Activated CD4-positive, alpha-beta T cell treated with anti-CD3 and anti-CD28 coated beads, Interleukin-2, amount 10 ng/mL, durations not matched to agents 7 days and 5 days (primary cell): ENCODE results near the gene CLNK. TPM values are rescaled to one million over a fixed set of nuclear protein-coding genes. Genes with fewer than 3 reads are reported as not detected.

Experiments used
- CTCF ChIA-PET: fragments of 350-600 bp; sonication (Branson Sonifier 250); formaldehyde crosslinking; loops from one replicate; lab custom pipeline; 2021; ENCODE audit warnings: antibody characterized with exemption; lab: Charles Lee
- POLR2A ChIA-PET: fragments of 350-600 bp; sonication (Branson Sonifier 250); formaldehyde crosslinking; loops from one replicate; lab custom pipeline; 2021; ENCODE audit warnings: antibody characterized with exemption; lab: Charles Lee
- DNase-seq: peaks from one replicate; pipeline ENCODE4 v3.0.0-alpha.2; 2020
- H3K27ac Mint-ChIP-seq: one replicate; pipeline ENCODE4 v1.8.0; 2021; ENCODE audit warnings: mild to moderate bottlenecking, moderate library complexity, mixed read lengths
- H3K27me3 Mint-ChIP-seq: one replicate; pipeline ENCODE4 v1.8.0; 2021; ENCODE audit warnings: mixed read lengths
- H3K36me3 Mint-ChIP-seq: one replicate; pipeline ENCODE4 v1.8.0; 2021; ENCODE audit warnings: low read depth, mixed read lengths
- H3K4me1 Mint-ChIP-seq: one replicate; pipeline ENCODE4 v1.8.0; 2021; ENCODE audit warnings: mixed read lengths
- H3K4me3 Mint-ChIP-seq: one replicate; pipeline ENCODE4 v1.8.0; 2021; ENCODE audit warnings: mild to moderate bottlenecking, moderate library complexity, mixed read lengths
- H3K9me3 Mint-ChIP-seq: one replicate; pipeline ENCODE4 v1.8.0; 2021; ENCODE audit warnings: mixed read lengths
- total RNA-seq, 2 experiments: library from RNA; stranded (reverse); gene quantifications; one replicate each; pipeline ENCODE4 v1.2.3, GENCODE V29; 2021

CLNK gene
- total RNA-seq, 2 experiments from 2014 or later, result not detected

DNA sequence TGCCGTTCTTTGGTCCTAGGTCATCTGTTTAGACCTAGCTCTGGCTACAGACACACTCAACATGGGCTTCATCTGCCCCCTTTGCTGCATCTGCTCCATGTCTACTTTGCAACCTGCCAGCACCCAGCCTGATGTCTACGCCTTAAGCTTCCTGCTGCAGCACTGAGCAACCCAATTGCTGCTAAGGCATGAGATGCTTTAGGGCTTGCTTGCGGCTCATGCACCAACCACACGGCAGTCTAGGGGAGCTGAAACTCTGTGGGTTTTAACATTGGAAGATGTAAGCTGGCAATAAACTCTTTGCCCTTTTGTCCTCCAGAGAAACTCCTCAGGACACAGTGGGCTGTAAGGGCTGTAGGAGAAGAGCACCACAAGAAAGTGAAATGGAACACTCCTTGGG, 11.7 kb upstream of the CLNK start:
- no peaks in the 10 kb centered on the region for H3K27me3 Mint-ChIP-seq
- DNase-seq, result no peak
- no peak overlapping the region for H3K27ac Mint-ChIP-seq
- no peaks in the 10 kb centered on the region for H3K36me3 Mint-ChIP-seq
- CTCF ChIA-PET, result interaction anchor here (0.8 kb wide), 2 partner anchors 97 to 219 kb away, joined by 3 read pairs; no protein-coding TSS in a partner anchor
- peaks cover 2% of the 10 kb centered on the region for H3K9me3 Mint-ChIP-seq
- H3K4me3 Mint-ChIP-seq, result no peak overlapping the region
- POLR2A ChIA-PET, result no interaction called here
- H3K4me1 Mint-ChIP-seq, result peaks cover 2% of the 10 kb centered on the region

DNA sequence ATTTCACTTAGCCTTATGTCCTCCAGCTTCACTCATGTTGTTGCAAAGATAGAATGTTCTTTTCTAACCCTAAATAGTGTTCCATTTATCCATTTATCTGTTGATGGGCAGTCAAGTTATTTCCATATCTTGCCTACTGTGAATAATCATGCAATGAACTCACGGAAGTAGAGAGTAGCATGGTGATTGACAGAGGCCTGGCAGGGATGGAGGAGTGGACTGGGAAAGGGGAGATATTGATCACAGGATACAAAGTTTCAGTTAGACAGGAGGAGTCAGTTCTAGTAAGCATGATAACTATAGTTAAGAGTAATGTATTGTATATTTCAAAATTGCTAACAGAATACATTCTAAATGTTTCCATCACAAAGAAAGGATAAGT, 10.3 kb upstream of the CLNK start:
- CTCF ChIA-PET, result no interaction called here
- DNase-seq, result no peak
- H3K27me3 Mint-ChIP-seq, result no peaks in the 10 kb centered on the region
- peaks cover 2% of the 10 kb centered on the region for H3K4me1 Mint-ChIP-seq
- no peaks in the 10 kb centered on the region for H3K36me3 Mint-ChIP-seq
- no peak overlapping the region for H3K27ac Mint-ChIP-seq
- H3K4me3 Mint-ChIP-seq, result no peak overlapping the region
- H3K9me3 Mint-ChIP-seq, result peaks cover 2% of the 10 kb centered on the region
- POLR2A ChIA-PET, result no interaction called here

DNA sequence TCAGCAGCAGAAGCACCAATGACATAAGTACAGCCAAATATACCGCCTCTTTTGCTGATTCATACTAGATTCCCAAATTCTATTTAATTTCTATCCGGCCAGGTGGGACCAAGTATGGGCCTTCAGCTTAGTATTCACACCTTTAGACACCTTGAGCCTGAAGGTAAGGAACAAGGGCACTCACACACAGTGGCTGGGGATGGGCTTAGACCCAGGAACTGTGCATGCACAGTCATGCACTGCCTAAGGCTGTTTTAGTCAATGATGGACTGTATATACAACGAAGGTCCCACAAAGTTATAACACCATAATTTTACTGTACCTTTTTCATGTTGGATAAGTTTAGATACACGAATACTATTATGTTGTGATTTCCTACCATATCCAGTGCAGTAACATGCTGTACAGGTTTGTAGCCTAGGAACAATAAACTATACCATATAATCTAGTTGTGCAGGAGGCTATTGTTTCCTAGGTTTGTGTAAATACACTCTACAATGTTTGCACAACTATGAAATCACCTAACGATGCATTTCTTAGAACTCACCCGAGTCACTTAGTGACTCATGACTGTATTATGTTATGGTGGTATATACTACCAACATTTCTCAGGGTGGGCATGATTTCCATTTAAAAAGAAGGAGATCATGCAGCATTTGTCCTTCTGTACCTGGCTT, 9.7 kb upstream of the CLNK start:
- Mint-ChIP-seq H3K4me3 (no peak overlapping the region), H3K9me3 (peaks cover 2% of the 10 kb centered on the region), H3K4me1 (peaks cover 2% of the 10 kb centered on the region), H3K27ac (no peak overlapping the region), H3K27me3 (no peaks in the 10 kb centered on the region), H3K36me3 (no peaks in the 10 kb centered on the region)
- DNase-seq, result no peak
- ChIA-PET POLR2A (no interaction called here), CTCF (no interaction called here)

DNA sequence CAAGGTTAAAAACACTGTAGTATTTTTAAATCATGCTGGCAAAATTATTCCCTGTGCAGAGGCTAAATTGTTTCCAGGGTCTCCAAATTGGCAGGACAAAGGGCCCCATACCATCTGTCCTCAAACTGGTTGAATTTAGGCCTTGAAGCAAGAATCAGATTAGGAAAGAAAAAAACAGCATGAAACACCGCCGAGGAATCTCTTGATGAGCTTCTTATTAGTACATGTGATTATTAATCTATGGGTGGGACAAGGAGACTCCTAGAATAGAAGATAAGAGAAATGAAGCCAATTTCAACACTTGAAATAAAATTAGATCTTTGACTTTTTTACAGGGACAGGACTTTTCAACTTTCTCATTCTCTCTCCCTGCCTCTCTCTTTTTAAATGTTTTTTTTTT, 7.1 kb upstream of the CLNK start:
- no peak overlapping the region for H3K27ac Mint-ChIP-seq

DNA sequence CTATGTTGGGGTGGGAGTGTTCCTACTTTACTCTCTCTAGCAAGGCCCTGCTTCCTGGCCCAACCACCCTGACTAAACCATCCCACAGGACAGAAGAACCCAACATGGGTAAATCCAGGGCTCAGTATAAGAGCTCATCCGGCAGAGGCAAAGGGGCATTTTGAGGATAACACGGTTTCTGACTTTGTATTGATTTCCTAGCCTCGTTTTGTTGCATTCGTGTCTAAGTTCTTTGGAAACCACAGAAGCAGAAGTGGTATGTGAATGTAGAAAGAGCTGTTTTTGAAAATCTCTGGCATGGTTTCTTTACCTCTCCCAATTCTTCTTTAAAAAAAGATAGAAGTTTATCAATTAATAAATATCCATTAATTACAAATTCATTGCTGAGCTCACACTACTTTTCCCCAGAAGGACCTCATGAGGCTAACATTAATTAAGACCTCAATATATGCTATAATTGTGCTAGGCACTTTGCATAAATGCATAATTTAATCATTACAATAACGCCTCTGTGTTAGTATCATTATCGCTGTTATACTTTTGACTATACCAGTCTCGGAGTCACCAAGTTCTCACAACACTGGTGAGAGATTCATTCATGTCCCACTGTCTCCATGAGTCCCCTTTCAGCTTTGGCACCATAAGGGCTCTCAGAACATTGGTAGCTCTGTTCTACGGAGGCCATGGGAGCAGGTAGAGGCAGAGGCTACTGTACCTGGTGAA, 5.8 kb upstream of the CLNK start:
- ChIA-PET POLR2A (no interaction called here), CTCF (interaction anchor here (0.6 kb wide), 1 partner anchor 80 kb away, joined by 3 read pairs; no protein-coding TSS in a partner anchor)
- no peaks in the 10 kb centered on the region for H3K9me3 Mint-ChIP-seq
- H3K36me3 Mint-ChIP-seq, result no peaks in the 10 kb centered on the region
- no peak overlapping the region for H3K27ac Mint-ChIP-seq
- DNase-seq, result no peak
- no peaks in the 10 kb centered on the region for H3K27me3 Mint-ChIP-seq
- H3K4me3 Mint-ChIP-seq, result no peak overlapping the region
- no peaks in the 10 kb centered on the region for H3K4me1 Mint-ChIP-seq

More for the DNA sequence above, 7.1 kb upstream of the CLNK start:
- no peaks in the 10 kb centered on the region for H3K27me3 Mint-ChIP-seq
- H3K4me3 Mint-ChIP-seq, result no peak overlapping the region
- peaks cover 2% of the 10 kb centered on the region for H3K4me1 Mint-ChIP-seq
- DNase-seq, result no peak
- no peaks in the 10 kb centered on the region for H3K36me3 Mint-ChIP-seq
- no peaks in the 10 kb centered on the region for H3K9me3 Mint-ChIP-seq
- POLR2A ChIA-PET, result no interaction called here
- CTCF ChIA-PET, result no interaction called here

DNA sequence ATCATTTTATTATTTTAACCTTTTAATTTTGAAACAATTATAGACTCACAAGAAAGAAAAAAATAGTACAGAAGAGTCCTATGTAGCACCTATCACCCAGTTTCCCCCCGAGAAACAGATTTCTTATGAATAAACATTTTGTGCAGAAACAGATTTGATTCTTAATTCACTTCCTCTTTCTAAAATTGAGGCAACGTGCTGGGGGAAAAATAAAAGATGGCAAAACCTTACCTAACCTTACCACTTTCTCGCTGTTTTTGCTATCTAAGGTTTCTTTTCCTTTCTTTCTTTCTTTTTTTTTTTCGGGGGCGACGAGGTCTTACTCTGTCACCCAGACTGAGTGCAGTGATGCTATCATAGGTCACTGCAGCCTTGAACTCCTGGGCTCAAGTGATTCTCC, 4.3 kb upstream of the CLNK start:
- H3K36me3 Mint-ChIP-seq, result no peaks in the 10 kb centered on the region
- H3K4me3 Mint-ChIP-seq, result no peak overlapping the region
- CTCF ChIA-PET, result no interaction called here
- no peaks in the 10 kb centered on the region for H3K27me3 Mint-ChIP-seq
- peaks cover 3% of the 10 kb centered on the region for H3K4me1 Mint-ChIP-seq
- H3K27ac Mint-ChIP-seq, result no peak overlapping the region
- POLR2A ChIA-PET, result no interaction called here
- no peaks in the 10 kb centered on the region for H3K9me3 Mint-ChIP-seq
- DNase-seq, result no peak

DNA sequence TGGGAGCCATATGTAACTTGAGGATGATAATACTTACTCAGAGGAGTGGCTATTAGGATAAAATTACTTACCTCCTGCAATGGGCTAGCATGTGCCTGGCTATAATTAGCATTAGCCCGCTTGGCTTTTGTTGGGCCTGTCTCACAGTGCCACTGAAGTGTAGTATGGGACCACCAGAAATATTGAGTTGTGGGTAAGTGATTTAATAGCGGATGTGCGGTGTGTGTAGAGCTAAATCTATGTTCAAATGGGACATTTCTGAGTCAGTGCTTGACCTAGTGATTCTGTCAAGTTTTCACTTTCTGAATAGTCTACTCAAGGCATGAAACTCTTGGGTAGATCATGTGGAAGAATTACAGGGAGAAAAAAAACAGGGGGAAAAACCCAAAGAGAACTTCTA, 3.5 kb upstream of the CLNK start:
- Mint-ChIP-seq H3K4me1 (peaks cover 3% of the 10 kb centered on the region), H3K9me3 (no peaks in the 10 kb centered on the region), H3K4me3 (no peak overlapping the region), H3K36me3 (no peaks in the 10 kb centered on the region), H3K27ac (no peak overlapping the region), H3K27me3 (no peaks in the 10 kb centered on the region)
- no peak for DNase-seq
- CTCF ChIA-PET, result no interaction called here
- POLR2A ChIA-PET, result no interaction called here

DNA sequence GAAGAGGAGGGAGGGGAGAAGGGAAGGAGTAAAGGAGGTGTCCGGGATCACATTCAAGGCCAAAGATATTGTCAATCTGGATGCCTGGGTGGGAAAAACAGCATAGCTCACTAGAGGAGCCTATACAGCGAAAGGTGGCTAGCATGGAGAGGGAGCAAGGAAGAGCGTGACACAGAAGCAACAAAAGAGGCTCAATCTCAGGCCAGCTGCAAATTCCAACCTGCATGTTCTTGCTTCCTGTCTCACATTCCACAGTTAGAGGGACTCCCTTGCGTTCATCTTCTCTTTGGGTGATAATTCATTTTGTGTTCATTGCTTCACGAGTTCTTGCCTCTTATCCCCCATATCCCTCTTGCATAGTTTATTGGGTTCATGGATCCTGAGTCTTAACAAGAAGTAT, 3.0 kb upstream of the CLNK start:
- Mint-ChIP-seq H3K4me3 (no peak overlapping the region), H3K27ac (no peak overlapping the region), H3K4me1 (peaks cover 3% of the 10 kb centered on the region), H3K27me3 (no peaks in the 10 kb centered on the region), H3K9me3 (no peaks in the 10 kb centered on the region), H3K36me3 (no peaks in the 10 kb centered on the region)
- DNase-seq, result no peak
- ChIA-PET POLR2A (no interaction called here), CTCF (no interaction called here)

DNA sequence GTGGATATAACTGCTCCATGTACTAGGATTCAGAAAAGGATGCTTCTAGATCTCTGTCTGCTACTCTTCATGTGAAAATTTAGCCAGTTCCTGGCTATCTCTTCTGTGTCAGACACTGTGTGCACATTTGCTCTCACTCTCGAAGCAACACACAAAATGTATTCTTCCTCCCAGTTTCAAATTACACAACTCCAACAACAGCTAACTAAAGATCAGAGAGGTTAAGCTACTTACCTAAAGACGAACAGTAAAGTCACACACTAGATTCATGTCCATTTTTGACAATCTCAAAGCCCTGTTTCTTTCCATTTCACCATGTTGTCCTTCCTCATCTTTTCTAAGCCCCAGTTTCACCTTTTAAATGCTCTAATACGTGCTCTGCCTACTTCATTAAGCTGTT, 2.2 kb downstream of the CLNK start:
- Mint-ChIP-seq H3K27me3 (no peaks in the 10 kb centered on the region), H3K27ac (no peak overlapping the region), H3K4me3 (no peak overlapping the region), H3K4me1 (peaks cover 6% of the 10 kb centered on the region), H3K36me3 (peaks cover 6% of the 10 kb centered on the region), H3K9me3 (peaks cover 4% of the 10 kb centered on the region)
- ChIA-PET CTCF (no interaction called here), POLR2A (no interaction called here)
- no peak for DNase-seq

DNA sequence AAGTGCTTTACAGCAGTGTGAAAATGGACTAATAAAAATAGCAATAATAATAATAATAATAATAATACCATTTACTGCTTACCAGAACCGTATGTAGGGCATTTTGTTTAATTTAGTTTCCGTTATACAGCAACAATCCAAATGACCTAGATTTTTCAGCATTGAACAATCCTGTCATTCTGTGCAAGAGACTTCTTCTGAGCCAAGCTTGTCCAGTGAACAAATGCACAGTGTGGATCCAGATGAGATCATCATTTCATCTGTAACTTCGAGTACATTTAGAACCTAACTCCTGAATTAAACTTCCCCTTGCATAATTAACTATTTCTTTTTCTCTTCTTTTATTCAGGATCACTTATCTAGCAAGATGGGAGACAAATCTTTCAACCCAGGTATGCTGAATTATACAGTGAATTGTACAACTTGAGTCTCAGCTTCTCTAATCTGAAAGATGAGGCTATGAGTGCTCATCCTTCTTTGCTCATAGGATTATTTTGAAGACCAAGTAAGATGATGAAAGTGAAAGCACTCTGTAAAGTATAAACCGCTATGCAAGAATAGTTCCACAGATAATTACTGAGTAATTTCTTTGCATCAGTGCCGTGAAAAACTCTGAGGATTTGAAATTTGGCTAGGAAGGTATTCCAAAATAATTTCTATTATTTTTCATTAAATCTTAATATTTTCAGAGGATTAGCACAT, 6.6 kb downstream of the CLNK start:
- H3K36me3 Mint-ChIP-seq, result peaks cover 12% of the 10 kb centered on the region
- ChIA-PET POLR2A (no interaction called here), CTCF (no interaction called here)
- no peak for DNase-seq
- H3K4me1 Mint-ChIP-seq, result peaks cover 25% of the 10 kb centered on the region
- no peak overlapping the region for H3K27ac Mint-ChIP-seq
- no peaks in the 10 kb centered on the region for H3K27me3 Mint-ChIP-seq
- H3K9me3 Mint-ChIP-seq, result peaks cover 18% of the 10 kb centered on the region
- H3K4me3 Mint-ChIP-seq, result no peak overlapping the region

DNA sequence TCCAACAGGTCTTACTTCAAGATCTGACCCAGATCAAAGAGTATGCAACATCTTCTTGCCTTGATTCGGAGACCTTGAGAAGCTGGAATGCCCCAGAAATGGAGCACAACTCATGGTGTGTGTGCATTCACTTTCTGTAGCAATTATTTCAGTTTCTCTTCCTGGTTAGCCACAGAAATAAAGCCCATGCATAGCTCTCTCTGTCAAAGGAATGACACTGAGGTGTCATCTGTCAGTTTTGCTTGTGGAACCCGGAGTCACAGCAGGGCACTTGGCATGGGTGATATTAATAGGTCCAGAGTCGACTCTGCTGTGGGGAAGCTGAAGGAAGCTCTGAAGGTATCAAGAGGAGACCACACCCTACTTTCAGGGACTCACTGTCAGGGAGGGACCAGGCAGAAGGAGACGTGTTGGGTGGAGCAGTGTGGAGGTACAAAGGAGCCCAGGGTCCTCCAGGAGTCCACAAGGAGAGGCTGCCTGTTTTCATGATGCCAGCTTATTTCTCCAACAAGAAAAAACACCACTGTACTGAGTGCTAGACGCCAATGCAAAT, 10.7 kb downstream of the CLNK start:
- no peaks in the 10 kb centered on the region for H3K27me3 Mint-ChIP-seq
- peak overlapping the region; percentile 50 for H3K27ac Mint-ChIP-seq
- H3K4me3 Mint-ChIP-seq, result no peak overlapping the region
- H3K4me1 Mint-ChIP-seq, result peaks cover 49% of the 10 kb centered on the region
- peaks cover 12% of the 10 kb centered on the region for H3K36me3 Mint-ChIP-seq
- POLR2A ChIA-PET, result no interaction called here
- DNase-seq, result no peak
- CTCF ChIA-PET, result interaction anchor here (1.8 kb wide), 1 partner anchor 9 kb away, joined by 5 read pairs; no protein-coding TSS in a partner anchor
- H3K9me3 Mint-ChIP-seq, result peaks cover 20% of the 10 kb centered on the region

DNA sequence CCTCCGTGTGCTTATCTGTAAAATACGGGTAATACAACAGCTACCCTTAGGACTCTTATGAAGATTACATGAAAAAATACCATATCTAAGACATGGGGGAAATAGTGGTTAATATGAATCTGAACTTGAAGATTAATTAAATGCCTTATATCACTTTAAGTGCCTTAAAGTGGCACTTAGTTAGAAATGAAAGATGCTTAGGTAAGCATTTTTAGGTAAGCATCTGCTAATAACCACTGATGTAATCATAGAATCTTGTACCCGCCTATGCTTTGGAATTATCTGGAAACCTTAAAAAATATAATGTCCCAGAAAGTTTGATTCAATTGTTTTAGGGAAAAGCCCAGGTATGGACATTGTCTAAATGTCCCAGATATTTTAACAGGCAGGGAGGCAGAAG, 12.2 kb downstream of the CLNK start:
- Mint-ChIP-seq H3K36me3 (peaks cover 7% of the 10 kb centered on the region), H3K4me1 (peaks cover 46% of the 10 kb centered on the region), H3K27ac (peak overlapping the region; percentile 89), H3K27me3 (no peaks in the 10 kb centered on the region), H3K9me3 (peaks cover 16% of the 10 kb centered on the region), H3K4me3 (no peak overlapping the region)
- POLR2A ChIA-PET, result no interaction called here
- CTCF ChIA-PET, result no interaction called here
- no peak for DNase-seq

DNA sequence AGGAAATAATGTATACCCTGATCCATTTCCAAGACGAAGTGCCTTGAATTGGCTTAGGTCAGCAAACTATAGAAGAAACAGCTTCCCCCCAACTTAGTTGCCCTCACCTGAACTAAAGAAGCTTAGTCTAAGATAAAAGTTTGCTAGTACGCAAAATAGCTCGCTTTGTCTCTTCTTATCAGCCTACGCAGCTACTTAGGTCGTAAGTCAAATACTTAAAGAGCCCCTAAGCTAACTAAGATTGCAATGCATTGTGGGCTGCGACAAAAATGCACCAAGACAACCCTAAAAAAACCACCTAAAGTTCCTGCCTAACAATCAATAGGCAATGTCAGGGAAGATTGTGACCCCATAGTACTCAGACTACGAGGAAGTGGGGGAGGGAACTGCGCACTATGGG, 12.8 kb downstream of the CLNK start:
- CTCF ChIA-PET, result interaction anchor here (0.7 kb wide), 2 partner anchors 40 to 98 kb away, joined by 4 read pairs; no protein-coding TSS in a partner anchor
- H3K27ac Mint-ChIP-seq, result peak overlapping the region; percentile 89
- peaks cover 12% of the 10 kb centered on the region for H3K9me3 Mint-ChIP-seq

More for the DNA sequence above, 12.8 kb downstream of the CLNK start:
- H3K4me1 Mint-ChIP-seq, result peaks cover 46% of the 10 kb centered on the region
- no peak for DNase-seq
- no peak overlapping the region for H3K4me3 Mint-ChIP-seq
- H3K36me3 Mint-ChIP-seq, result peaks cover 4% of the 10 kb centered on the region
- H3K27me3 Mint-ChIP-seq, result no peaks in the 10 kb centered on the region
- POLR2A ChIA-PET, result no interaction called here
